ENCODE measurements around the gene NLRP13. TPM values are rescaled to one million over a fixed set of nuclear protein-coding genes. Genes with fewer than 3 reads are reported as not detected.

NLRP13 gene
- total and polyA plus RNA-seq, 7 donors = not detected

- Histone ChIP-seq H3K4me3 (no peak overlapping the region), H3K36me3 (no peaks in the 10 kb centered on the region), H3K9me3 (peaks cover 0 to 8% (median 0%) of the 10 kb centered on the region in 4 donors), H3K4me1 (no peaks in the 10 kb centered on the region), H3K27ac (no peak overlapping the region), H3K27me3 (no peaks in the 10 kb centered on the region)
- DNase-seq = no peak
- WGBS, 2 donors = 78 to 86% methylated on average over 5 of the region's 5 CpGs
- no peak for TF ChIP-seq EP300 (IDR thresholded peaks at IDR 0.05)
- TF ChIP-seq POLR2A (IDR thresholded peaks at IDR 0.05) = no peak
- TF ChIP-seq CTCF (IDR thresholded peaks at IDR 0.05) = no peak
- TF ChIP-seq POLR2AphosphoS5 (IDR thresholded peaks at IDR 0.05) = no peak
- intact Hi-C loops (cut with DNase I) = no loop called here
Observed at GRCh38 chr19:55923556-55923955, 8.6 kb downstream of the NLRP13 start.

- no peak for DNase-seq
- H3K9me3 ChIP-seq = no peaks in the 10 kb centered on the region
- WGBS, 2 donors = 42 to 50% methylated on average over 9 of the region's 9 CpGs
Observed at GRCh38 chr19:55913643-55914268, 18.4 kb downstream of the NLRP13 start.

GRCh38 chr19:55912916-55913315 is 19.2 kb downstream of the NLRP13 start:
- Histone ChIP-seq H3K4me3 (no peak overlapping the region), H3K4me1 (no peaks in the 10 kb centered on the region), H3K36me3 (no peaks in the 10 kb centered on the region), H3K9me3 (no peaks in the 10 kb centered on the region), H3K27ac (no peak overlapping the region), H3K27me3 (no peaks in the 10 kb centered on the region)
- 86 to 87% methylated on average over 7 of the region's 7 CpGs for WGBS, 2 donors
- intact Hi-C loops (cut with DNase I) = no loop called here
- no peak for DNase-seq
- TF ChIP-seq CTCF (IDR thresholded peaks at IDR 0.05) (no peak), POLR2A (IDR thresholded peaks at IDR 0.05) (no peak), EP300 (IDR thresholded peaks at IDR 0.05) (no peak), POLR2AphosphoS5 (IDR thresholded peaks at IDR 0.05) (no peak)

More at GRCh38 chr19:55913643-55914268, 18.4 kb downstream of the NLRP13 start:
- Histone ChIP-seq H3K4me1 (no peaks in the 10 kb centered on the region), H3K36me3 (no peaks in the 10 kb centered on the region), H3K27me3 (no peaks in the 10 kb centered on the region), H3K27ac (no peak overlapping the region), H3K4me3 (no peak overlapping the region)
- TF ChIP-seq CTCF (IDR thresholded peaks at IDR 0.05) = no peak
- no peak for TF ChIP-seq POLR2AphosphoS5 (IDR thresholded peaks at IDR 0.05)
- no peak for TF ChIP-seq EP300 (IDR thresholded peaks at IDR 0.05)
- no peak for TF ChIP-seq POLR2A (IDR thresholded peaks at IDR 0.05)
- intact Hi-C loops (cut with DNase I) = no loop called here

- Histone ChIP-seq H3K27me3 (no peaks in the 10 kb centered on the region), H3K27ac (no peak overlapping the region), H3K4me3 (no peak overlapping the region), H3K36me3 (no peaks in the 10 kb centered on the region), H3K4me1 (no peaks in the 10 kb centered on the region), H3K9me3 (no peaks in the 10 kb centered on the region)
- no peak for DNase-seq
- 38 to 47% methylated on average over 2 of the region's 2 CpGs for WGBS, 2 donors
- intact Hi-C loops (cut with DNase I) = no loop called here
- TF ChIP-seq CTCF (IDR thresholded peaks at IDR 0.05) = no peak
- no peak for TF ChIP-seq POLR2AphosphoS5 (IDR thresholded peaks at IDR 0.05)
- TF ChIP-seq POLR2A (IDR thresholded peaks at IDR 0.05) = no peak
- no peak for TF ChIP-seq EP300 (IDR thresholded peaks at IDR 0.05)
Observed at GRCh38 chr19:55909801-55910200, 22.3 kb downstream of the NLRP13 start.

- DNase-seq = no peak
- Histone ChIP-seq H3K9me3 (no peaks in the 10 kb centered on the region), H3K27me3 (no peaks in the 10 kb centered on the region), H3K4me3 (no peak overlapping the region), H3K27ac (no peak overlapping the region), H3K36me3 (no peaks in the 10 kb centered on the region), H3K4me1 (no peaks in the 10 kb centered on the region)
- intact Hi-C loops (cut with DNase I) = no loop called here
- 85% methylated on average over 3 of the region's 3 CpGs for WGBS, 2 donors
- TF ChIP-seq POLR2AphosphoS5 (IDR thresholded peaks at IDR 0.05) (no peak), POLR2A (IDR thresholded peaks at IDR 0.05) (no peak), CTCF (IDR thresholded peaks at IDR 0.05) (no peak), EP300 (IDR thresholded peaks at IDR 0.05) (no peak)
Observed at GRCh38 chr19:55907746-55908145, 24.4 kb downstream of the NLRP13 start.
